ENCODE data around the gene CIITA.

Gene CIITA

DNA sequence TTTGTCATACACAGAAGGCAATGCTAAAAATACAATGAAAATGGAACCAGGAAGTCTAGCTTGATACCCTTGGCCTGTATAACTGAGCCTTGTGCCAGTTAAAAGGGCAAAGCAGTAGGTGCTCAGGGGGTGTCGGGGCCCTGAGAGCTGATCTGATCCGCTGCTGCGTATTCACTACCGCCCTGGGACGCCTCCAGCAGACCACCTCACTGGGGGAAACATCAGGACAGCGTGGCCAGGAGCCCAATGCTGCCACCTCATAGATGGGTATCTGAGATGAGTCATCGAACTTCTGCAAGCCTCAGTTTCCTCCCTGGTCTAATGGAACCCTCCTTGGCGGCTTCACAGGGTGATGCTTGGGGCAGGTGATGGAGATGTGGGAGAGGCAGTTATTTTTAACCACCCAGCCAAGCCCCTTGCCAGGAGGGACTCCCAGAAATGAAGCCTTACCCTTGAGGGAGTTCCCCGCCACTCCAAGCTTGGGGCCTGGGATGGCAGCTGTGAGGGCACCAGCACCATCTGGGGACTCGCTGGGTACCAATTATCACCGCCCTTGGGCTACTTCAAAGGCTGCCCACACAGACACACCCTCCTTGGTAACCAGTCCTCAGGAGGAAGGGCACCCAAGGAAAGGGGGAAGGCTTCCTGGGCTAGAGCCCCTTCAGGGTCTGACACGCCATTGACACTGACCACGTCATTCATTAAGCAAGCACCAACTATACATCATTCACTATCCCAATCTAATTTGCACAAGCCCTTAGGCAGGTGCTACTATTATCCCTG lies 57.5 kb downstream of the CIITA start:
- Histone ChIP-seq H3K36me3 (ENCODE audit: insufficient read depth, low read depth, low read length) (peaks cover 13% of the 10 kb centered on the region; the same call in 1 of the 2 replicates), H3K4me3 (ENCODE audit: low read length) (no peak overlapping the region), H3K9me3 (ENCODE audit: insufficient read depth, low read depth, low read length) (no peaks in the 10 kb centered on the region), H3K4me1 (ENCODE audit: insufficient read depth, low read length) (no peaks in the 10 kb centered on the region), H3K9ac (ENCODE audit: low read depth, low read length) (no peak overlapping the region), H3K27me3 (ENCODE audit: insufficient read depth, low read length) (no peaks in the 10 kb centered on the region), H3K27ac (ENCODE audit: low read length) (no peak overlapping the region)

DNA sequence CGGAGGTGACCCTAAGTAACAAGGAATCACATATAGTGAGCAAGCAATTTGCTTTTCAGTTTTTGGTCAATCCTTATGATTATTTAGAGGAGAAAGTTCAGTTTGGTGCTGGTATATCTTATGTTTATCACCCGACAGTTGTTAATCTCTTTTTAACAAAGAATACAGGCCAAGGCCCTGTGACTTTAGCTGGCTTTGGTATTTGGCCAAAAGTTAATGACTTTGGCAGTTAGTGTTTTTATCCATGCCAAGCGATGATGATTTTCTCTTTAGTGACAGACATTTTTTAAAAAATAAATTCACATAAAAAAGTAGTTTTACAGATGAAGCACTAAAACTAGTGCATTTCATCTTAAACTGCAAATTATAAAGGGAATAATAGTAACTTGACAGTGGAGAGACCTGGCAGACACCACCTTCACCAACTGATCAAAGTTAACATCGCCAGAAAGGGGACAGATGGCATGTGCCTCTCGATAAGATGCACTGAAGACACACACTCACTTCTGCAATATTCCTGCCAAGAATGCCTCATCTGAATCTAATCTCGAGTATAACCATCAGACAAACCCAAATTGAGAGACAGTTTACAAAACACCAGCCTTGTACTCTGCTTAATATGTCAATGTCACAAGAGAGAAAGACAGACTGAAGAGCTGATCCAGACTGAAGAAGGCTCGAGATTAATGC lies 58.4 kb downstream of the CIITA start:
- Histone ChIP-seq H3K4me3 (ENCODE audit: low read length) (no peak overlapping the region), H3K27me3 (ENCODE audit: insufficient read depth, low read length) (no peaks in the 10 kb centered on the region), H3K4me1 (ENCODE audit: insufficient read depth, low read length) (no peaks in the 10 kb centered on the region), H3K9ac (ENCODE audit: low read depth, low read length) (no peak overlapping the region), H3K27ac (ENCODE audit: low read length) (no peak overlapping the region), H3K36me3 (ENCODE audit: insufficient read depth, low read depth, low read length) (peaks cover 14% of the 10 kb centered on the region; the same call in 1 of the 2 replicates), H3K9me3 (ENCODE audit: insufficient read depth, low read depth, low read length) (no peaks in the 10 kb centered on the region)

DNA sequence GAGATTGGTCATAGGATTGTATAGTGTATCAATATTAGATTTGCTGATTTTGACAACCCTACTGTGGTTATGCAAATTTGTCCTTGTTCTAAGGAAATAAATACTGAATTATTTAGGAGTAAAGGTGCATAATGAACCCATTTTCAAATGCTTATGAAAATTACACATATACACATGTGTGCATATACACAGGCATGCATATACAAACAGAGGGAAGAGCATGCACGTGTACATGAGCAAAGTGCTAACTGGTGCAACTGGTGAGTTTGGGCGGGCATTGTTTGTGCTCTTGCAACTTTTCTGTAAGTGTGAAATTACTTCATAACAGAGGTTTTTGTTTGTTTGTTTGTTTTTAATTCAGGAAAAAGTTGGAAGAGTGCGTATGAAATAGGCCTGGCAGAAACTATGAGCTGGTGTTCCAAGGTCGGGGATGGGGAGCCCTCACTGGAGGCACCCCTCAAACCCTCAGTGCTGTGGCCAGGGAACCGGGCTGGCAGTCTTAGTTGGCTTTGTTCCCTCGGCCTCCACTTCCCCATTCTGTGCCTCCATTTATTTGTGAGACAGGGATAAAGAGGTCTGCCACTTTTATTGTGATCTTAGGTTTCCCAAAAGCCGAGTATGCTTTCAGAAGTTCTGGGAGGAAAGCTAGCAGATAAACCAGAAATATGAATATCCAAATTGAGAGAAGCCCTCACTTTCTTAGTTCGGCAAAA lies 59.4 kb downstream of the CIITA start:
- Histone ChIP-seq H3K4me1 (ENCODE audit: insufficient read depth, low read length) (peaks cover 5% of the 10 kb centered on the region; the same call in 1 of the 2 replicates), H3K27ac (ENCODE audit: low read length) (no peak overlapping the region)

DNA sequence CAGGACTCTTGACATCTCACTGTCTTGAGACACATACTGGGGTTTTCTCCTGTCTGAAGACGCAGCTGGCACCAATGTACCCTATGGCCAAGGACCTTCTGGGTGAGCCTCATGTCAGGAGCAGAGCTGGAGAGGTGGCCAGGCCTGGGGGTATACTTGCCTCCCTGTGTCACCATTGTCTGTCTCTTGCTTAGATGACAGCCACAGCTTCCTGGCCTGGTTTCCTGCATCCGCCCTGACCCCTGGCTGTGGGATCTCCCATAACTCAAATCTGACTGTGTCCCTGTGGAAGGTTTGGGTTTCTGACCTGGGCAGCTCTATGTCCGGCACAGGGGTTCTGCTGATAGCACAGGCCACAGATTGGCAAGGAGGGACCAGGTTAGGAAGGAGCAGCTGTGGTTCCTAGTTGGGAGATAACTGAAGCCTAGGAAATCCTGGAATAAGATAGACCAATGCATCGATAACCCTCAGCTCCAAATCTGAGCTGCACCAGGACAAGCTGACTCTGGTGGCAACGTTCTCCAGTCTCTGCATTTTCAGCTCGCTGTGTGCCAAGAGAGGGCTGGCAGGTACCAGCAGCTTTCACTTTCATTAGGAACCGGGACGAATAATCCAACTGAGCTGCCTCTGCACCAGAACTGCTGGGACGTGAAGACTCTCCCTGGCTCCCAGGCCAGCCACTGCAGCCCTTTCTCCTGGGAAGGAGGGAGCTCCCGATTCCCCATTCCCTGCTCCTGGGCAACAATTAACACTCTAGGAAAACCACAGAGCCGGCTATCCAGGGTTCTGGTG lies 60.3 kb downstream of the CIITA start:
- H3K36me3 ChIP-seq (ENCODE audit: insufficient read depth, low read depth, low read length): peaks cover 14% of the 10 kb centered on the region; the same call in 1 of the 2 replicates
- H3K27me3 ChIP-seq (ENCODE audit: insufficient read depth, low read length): peaks cover 9% of the 10 kb centered on the region
- H3K9me3 ChIP-seq (ENCODE audit: insufficient read depth, low read depth, low read length): no peaks in the 10 kb centered on the region
- no peak overlapping the region for H3K27ac ChIP-seq (ENCODE audit: low read length)
- no peak overlapping the region for H3K4me3 ChIP-seq (ENCODE audit: low read length)
- peaks cover 5% of the 10 kb centered on the region; the same call in 1 of the 2 replicates for H3K4me1 ChIP-seq (ENCODE audit: insufficient read depth, low read length)
- no peak overlapping the region for H3K9ac ChIP-seq (ENCODE audit: low read depth, low read length)

More for the DNA sequence above, 59.4 kb downstream of the CIITA start:
- Histone ChIP-seq H3K27me3 (ENCODE audit: insufficient read depth, low read length) (peaks cover 8% of the 10 kb centered on the region), H3K9me3 (ENCODE audit: insufficient read depth, low read depth, low read length) (no peaks in the 10 kb centered on the region), H3K4me3 (ENCODE audit: low read length) (no peak overlapping the region), H3K9ac (ENCODE audit: low read depth, low read length) (no peak overlapping the region), H3K36me3 (ENCODE audit: insufficient read depth, low read depth, low read length) (peaks cover 14% of the 10 kb centered on the region; the same call in 1 of the 2 replicates)

DNA sequence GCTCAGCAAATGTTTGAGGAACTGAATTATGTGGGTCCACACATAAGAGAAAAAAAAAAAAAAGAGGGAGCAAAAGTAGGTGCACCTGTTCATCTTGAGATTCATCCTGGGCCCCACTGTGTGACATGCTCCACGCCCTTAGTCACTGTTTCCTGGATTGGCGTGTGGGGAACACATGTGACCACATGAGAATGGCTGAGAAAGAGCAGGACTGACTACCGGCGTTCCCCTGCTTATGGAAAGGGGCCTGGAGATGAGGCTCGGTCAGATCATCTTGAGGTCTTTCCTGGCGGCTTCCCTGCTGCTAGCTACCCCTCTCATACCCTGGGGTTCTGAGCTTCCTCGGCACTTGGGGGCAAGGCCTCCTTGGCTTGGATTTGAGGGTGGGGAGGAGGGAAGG lies 61.3 kb downstream of the CIITA start:
- Histone ChIP-seq H3K27me3 (ENCODE audit: insufficient read depth, low read length) (peaks cover 13% of the 10 kb centered on the region), H3K9ac (ENCODE audit: low read depth, low read length) (no peak overlapping the region), H3K4me3 (ENCODE audit: low read length) (no peak overlapping the region), H3K27ac (ENCODE audit: low read length) (no peak overlapping the region), H3K9me3 (ENCODE audit: insufficient read depth, low read depth, low read length) (no peaks in the 10 kb centered on the region), H3K36me3 (ENCODE audit: insufficient read depth, low read depth, low read length) (peaks cover 14% of the 10 kb centered on the region; the same call in 1 of the 2 replicates), H3K4me1 (ENCODE audit: insufficient read depth, low read length) (peaks cover 10% of the 10 kb centered on the region)

DNA sequence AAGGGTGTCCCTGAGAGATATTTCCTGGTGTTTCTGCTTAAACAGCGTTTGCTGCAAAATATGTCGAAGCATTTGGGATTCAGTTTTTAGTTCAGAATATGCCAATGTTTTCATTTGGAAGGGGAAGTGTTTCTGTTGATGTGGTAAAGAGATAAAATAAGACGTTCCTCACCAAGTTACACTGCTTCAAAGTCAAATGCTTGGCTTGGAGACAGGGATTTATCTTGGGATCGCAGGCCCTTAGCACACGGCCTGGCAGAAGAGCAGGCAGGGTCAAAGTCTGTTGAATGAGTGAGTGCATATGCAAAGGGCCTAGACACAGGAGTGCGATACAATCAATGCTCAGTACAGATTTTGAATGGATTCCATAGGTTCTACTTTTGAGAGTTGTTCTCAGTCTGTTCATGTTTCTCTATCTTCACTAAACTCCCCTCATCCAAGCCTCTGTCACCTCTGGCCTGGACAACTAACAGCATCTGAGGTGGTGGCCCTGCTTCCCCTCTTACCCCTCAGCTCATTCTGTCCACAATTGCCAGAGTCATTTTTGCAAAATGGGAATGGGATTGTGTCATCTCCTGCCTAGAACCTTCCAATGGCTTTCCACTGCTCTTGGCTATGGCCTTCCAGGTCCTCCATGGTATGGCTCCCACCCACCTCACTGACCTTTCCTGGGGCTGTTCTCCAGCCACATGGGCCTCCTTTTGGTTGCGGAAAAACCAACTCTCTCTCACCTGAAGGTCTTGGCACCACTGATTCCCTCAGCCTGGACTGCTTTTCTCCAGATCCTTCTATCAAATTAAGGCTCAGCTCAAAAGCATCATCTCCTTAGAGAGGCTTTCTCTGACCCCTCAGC lies 62.0 kb downstream of the CIITA start:
- peaks cover 10% of the 10 kb centered on the region for H3K4me1 ChIP-seq (ENCODE audit: insufficient read depth, low read length)
- H3K27me3 ChIP-seq (ENCODE audit: insufficient read depth, low read length): peaks cover 19% of the 10 kb centered on the region
- H3K4me3 ChIP-seq (ENCODE audit: low read length): no peak overlapping the region
- no peak overlapping the region for H3K27ac ChIP-seq (ENCODE audit: low read length)
- no peaks in the 10 kb centered on the region for H3K9me3 ChIP-seq (ENCODE audit: insufficient read depth, low read depth, low read length)
- H3K36me3 ChIP-seq (ENCODE audit: insufficient read depth, low read depth, low read length): peaks cover 11% of the 10 kb centered on the region; the same call in 1 of the 2 replicates
- H3K9ac ChIP-seq (ENCODE audit: low read depth, low read length): no peak overlapping the region; the same call in 1 of the 2 replicates

DNA sequence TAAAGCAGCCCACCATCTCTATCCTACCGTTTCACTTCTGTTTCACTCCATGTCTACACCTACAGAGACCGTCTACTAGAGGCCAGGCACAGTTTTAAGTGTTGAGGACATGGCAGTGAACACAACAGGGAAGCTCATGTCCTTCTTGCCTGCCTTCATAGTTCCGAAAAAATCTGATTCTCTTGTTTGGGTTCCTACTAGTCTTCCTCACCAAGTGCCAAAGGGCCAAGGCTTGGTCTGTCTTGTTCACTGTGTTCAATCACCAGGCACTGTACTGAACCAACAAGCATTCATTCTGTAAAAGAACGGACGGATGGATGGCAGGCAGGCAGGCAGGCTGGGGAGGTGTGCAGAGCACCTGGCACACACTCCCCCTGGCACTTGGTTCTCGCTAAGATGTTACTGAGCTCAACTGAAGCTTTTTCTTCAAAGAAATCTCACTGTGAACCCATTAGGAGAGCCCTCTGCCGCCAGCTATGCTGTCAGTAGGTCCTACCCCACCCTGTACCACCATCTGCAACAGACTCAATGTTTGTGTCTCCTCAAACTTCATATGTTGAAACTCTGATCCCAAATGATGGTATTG lies 62.7 kb downstream of the CIITA start:
- peaks cover 10% of the 10 kb centered on the region for H3K4me1 ChIP-seq (ENCODE audit: insufficient read depth, low read length)
- no peak overlapping the region for H3K27ac ChIP-seq (ENCODE audit: low read length)
- H3K36me3 ChIP-seq (ENCODE audit: insufficient read depth, low read depth, low read length): peaks cover 11% of the 10 kb centered on the region; the same call in 1 of the 2 replicates
- H3K9me3 ChIP-seq (ENCODE audit: insufficient read depth, low read depth, low read length): no peaks in the 10 kb centered on the region
- H3K4me3 ChIP-seq (ENCODE audit: low read length): no peak overlapping the region
- no peak overlapping the region; the same call in 1 of the 2 replicates for H3K9ac ChIP-seq (ENCODE audit: low read depth, low read length)
- peaks cover 19% of the 10 kb centered on the region for H3K27me3 ChIP-seq (ENCODE audit: insufficient read depth, low read length)

DNA sequence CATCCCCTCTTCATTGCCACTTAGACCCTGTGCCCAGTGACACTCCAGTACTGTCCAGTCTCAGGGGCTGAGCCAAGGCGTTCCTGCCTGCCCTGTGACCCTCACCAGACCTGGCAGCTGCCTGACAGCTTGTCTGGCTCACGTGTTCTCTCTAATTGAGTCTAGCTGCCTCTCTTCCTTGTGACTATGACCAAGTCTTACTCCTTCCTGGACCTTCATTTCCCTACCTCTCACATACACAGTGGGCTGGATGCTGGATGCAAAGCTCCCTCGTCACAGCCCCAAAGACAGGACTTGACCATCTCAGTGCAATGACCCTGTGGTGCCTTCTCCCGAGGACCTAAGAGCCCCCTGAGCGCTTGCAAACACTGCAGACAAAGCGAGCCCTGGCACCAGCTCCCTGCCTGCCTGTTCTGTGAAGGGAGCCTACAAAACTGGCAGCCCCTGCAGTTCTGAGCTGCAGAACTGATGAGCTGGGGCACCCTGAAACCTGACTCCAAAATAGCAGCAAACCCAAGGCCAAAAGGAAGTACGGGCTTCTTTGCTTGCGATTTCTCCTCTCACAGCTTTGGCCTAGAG lies 63.6 kb downstream of the CIITA start:
- H3K9ac ChIP-seq (ENCODE audit: low read depth, low read length): peak overlapping the region; percentile 52; the same call in 1 of the 2 replicates
- H3K9me3 ChIP-seq (ENCODE audit: insufficient read depth, low read depth, low read length): no peaks in the 10 kb centered on the region
- H3K4me3 ChIP-seq (ENCODE audit: low read length): peak overlapping the region; percentile 93
- H3K36me3 ChIP-seq (ENCODE audit: insufficient read depth, low read depth, low read length): peaks cover 11% of the 10 kb centered on the region; the same call in 1 of the 2 replicates
- peaks cover 19% of the 10 kb centered on the region for H3K27me3 ChIP-seq (ENCODE audit: insufficient read depth, low read length)
- peaks cover 10% of the 10 kb centered on the region for H3K4me1 ChIP-seq (ENCODE audit: insufficient read depth, low read length)
- no peak overlapping the region for H3K27ac ChIP-seq (ENCODE audit: low read length)

DNA sequence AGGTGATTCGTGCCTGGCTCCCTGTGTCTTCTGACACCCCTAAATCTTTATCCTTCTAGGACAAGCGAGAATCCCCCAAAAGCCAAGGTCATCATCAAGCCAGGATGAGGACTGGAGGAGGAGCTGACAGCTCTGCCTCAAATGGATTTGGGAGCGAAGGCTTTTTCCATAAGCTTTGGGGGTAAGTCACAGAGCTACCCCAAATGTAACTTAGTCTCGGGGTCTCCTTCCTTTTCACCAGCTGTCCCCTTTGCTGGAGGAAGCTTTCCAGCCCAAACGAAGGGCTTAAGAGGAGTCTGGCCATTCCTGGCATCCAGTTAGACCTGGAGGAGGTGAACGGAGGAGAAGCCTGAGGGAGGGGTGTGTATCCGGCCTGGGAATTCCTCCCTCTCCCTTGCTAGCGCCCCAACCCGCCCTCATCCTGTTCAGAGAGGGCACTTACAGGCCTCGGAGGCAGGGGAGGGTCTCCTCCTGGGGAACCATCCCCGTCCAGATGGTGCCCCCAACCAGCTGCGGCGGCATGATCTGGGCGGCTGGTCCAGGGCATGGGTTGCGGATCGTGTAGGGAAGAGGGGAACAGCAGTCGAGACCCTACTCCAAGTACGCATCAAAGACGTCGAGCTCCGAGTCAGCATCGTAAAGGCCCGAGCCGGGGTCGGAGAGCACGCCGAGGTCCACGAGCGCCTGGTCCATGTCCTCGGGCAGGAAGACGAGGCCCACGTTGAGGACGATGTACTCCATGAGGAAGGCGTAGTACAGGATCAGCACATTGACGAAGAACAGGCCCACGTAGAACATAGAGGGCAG lies 64.3 kb downstream of the CIITA start:
- Histone ChIP-seq H3K9ac (ENCODE audit: low read depth, low read length) (peak overlapping the region; percentile 52), H3K9me3 (ENCODE audit: insufficient read depth, low read depth, low read length) (no peaks in the 10 kb centered on the region), H3K4me3 (ENCODE audit: low read length) (peak overlapping the region; percentile 93), H3K4me1 (ENCODE audit: insufficient read depth, low read length) (peaks cover 16% of the 10 kb centered on the region), H3K27me3 (ENCODE audit: insufficient read depth, low read length) (peaks cover 19% of the 10 kb centered on the region), H3K36me3 (ENCODE audit: insufficient read depth, low read depth, low read length) (peaks cover 11% of the 10 kb centered on the region; the same call in 1 of the 2 replicates), H3K27ac (ENCODE audit: low read length) (no peak overlapping the region)
